Measurements from ENCODE around the gene KLHL6. TPM values are rescaled to one million over a fixed set of nuclear protein-coding genes. Genes with fewer than 3 reads are reported as not detected.
A peak's percentile ranks its signal among the peaks of the same experiment; 100 is the strongest.

KLHL6 gene
- total RNA-seq, 6 donors from 2014 or later: 15.2 to 77.5 (median 25.6) TPM

GRCh38 chr3:183538486-183538885 lies 17.0 kb downstream of the KLHL6 start:
- DNase-seq: no peak
- 86 to 100% methylated on average over 1 of the region's 1 CpG for WGBS, 2 donors
- TF ChIP-seq POLR2AphosphoS5 (IDR thresholded peaks at IDR 0.05) (no peak), EP300 (IDR thresholded peaks at IDR 0.05) (no peak), POLR2A (IDR thresholded peaks at IDR 0.05) (no peak)
- TF ChIP-seq, protein P1, sequence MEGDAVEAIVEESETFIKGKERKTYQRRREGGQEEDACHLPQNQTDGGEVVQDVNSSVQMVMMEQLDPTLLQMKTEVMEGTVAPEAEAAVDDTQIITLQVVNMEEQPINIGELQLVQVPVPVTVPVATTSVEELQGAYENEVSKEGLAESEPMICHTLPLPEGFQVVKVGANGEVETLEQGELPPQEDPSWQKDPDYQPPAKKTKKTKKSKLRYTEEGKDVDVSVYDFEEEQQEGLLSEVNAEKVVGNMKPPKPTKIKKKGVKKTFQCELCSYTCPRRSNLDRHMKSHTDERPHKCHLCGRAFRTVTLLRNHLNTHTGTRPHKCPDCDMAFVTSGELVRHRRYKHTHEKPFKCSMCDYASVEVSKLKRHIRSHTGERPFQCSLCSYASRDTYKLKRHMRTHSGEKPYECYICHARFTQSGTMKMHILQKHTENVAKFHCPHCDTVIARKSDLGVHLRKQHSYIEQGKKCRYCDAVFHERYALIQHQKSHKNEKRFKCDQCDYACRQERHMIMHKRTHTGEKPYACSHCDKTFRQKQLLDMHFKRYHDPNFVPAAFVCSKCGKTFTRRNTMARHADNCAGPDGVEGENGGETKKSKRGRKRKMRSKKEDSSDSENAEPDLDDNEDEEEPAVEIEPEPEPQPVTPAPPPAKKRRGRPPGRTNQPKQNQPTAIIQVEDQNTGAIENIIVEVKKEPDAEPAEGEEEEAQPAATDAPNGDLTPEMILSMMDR (IDR thresholded peaks at IDR 0.05): no peak
- ATAC-seq (ENCODE audit: low FRiP score in 2 of 2): no peak
- H3K36me3 ChIP-seq: no peaks in the 10 kb centered on the region
- no peaks in the 10 kb centered on the region for H3K27me3 ChIP-seq
- H3K9me3 ChIP-seq: no peaks in the 10 kb centered on the region
- peaks cover 6 to 58% (median 34%) of the 10 kb centered on the region in 4 donors for H3K4me1 ChIP-seq
- H3K27ac ChIP-seq: no peak overlapping the region
- no peak overlapping the region for H3K4me3 ChIP-seq

DNA sequence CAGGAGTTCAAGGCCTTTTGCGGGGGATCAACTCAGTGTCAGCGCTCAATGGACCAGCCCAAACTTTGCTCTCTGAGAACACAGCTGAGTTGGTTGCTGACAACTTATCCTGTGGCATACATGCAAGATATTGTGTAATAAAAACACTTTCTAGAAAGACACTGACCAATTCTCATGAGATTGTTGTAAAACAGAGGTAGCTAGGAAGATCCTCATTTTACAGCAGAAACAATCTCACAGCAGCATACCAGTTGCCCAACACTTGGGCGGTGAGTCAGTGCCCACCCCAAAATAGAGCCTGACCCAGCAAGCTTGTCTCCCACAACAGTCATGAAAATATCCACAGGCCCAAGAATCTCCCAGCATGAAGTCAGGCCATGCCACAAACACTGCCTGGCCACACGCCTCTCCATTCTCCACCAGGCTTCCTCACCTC lies 18.2 kb downstream of the KLHL6 start:
- peak in 1 of 2 donors; percentile 75 for ATAC-seq (ENCODE audit: low FRiP score in 2 of 2)
- no peaks in the 10 kb centered on the region for H3K27me3 ChIP-seq
- WGBS, 2 donors: 80% methylated on average over 4 of the region's 4 CpGs
- H3K4me3 ChIP-seq: no peak overlapping the region
- H3K36me3 ChIP-seq: no peaks in the 10 kb centered on the region
- DNase-seq: peak in 1 of 2 donors; percentile 74
- TF ChIP-seq POLR2AphosphoS5 (IDR thresholded peaks at IDR 0.05) (peak; percentile 47 to 56), POLR2A (IDR thresholded peaks at IDR 0.05) (peak in 1 of 4 donors; percentile 55), EP300 (IDR thresholded peaks at IDR 0.05) (peak in 2 of 4 donors; percentile 44 to 76)
- TF ChIP-seq, protein P1 (IDR thresholded peaks at IDR 0.05): no peak
- no peaks in the 10 kb centered on the region for H3K9me3 ChIP-seq
- H3K4me1 ChIP-seq: peaks cover 9 to 65% (median 36%) of the 10 kb centered on the region in 4 donors
- peak overlapping the region in 2 of 4 donors; percentile 72 to 73 for H3K27ac ChIP-seq

DNA sequence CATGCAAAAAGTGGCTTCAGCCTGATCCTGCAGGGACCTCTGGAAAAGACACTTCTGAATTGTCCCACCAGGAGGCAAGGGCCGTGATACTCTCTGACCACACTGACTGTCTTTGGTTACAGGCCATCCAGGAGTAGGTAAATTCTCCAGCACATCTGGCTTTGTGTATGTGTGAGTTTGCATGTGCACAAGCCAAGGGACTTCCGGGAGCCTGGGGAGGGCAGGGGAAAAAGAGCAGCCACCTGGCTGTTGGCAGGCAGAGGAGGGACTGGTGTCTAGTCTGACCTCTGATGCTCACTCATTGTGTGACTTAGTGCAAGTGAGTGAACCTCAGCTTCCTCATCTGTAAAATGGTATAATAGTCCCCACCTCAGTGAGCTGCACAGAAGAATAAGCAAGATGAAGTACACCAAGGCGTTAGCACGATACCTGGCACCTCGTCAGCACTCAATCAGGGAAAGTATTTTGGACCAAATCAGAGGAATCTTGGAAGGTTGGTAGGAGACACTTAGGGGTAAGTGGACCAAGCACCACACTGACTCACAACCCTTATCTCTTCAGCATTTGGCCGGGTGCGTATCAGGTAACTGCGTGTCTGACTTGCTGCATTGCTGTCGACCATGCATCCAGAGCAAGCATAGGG lies 19.1 kb downstream of the KLHL6 start:
- H3K27ac ChIP-seq: peak overlapping the region in 3 of 4 donors; percentile 20 to 73 (median 72)
- DNase-seq (no peak), ATAC-seq (ENCODE audit: low FRiP score in 2 of 2) (no peak)
- H3K4me1 ChIP-seq: peaks cover 2 to 56% (median 28%) of the 10 kb centered on the region in 4 donors
- TF ChIP-seq, protein P1 (IDR thresholded peaks at IDR 0.05): peak in 1 of 6 experiments; percentile 14
- no peak for TF ChIP-seq EP300 (IDR thresholded peaks at IDR 0.05)
- no peak for TF ChIP-seq POLR2AphosphoS5 (IDR thresholded peaks at IDR 0.05)
- no peak for TF ChIP-seq POLR2A (IDR thresholded peaks at IDR 0.05)
- WGBS, 2 donors: 80 to 85% methylated on average over 6 to 9 of the region's 9 CpGs
- H3K27me3 ChIP-seq: no peaks in the 10 kb centered on the region
- H3K4me3 ChIP-seq: no peak overlapping the region
- no peaks in the 10 kb centered on the region for H3K9me3 ChIP-seq
- no peaks in the 10 kb centered on the region for H3K36me3 ChIP-seq

DNA sequence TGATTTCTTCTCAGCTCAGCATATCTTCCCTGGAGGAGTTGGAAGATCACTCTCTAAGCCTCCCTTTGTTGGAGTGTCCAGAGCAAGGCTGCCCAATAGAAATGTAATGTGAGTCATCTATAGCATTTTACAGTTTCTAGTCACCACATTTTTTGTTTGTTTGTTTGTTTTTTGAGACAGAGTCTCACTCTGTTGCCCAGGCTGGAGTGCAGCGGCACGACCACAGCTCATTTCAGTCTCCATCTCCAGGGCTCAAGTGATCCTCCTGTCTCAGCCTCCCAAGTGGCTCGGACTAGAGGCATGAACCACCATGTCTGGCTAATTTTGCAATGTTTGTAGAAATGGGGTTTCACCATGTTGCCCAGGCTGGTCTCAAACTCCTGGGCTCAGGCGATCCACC lies 21.3 kb downstream of the KLHL6 start:
- no peak overlapping the region for H3K27ac ChIP-seq
- peaks cover 2 to 44% (median 23%) of the 10 kb centered on the region in 4 donors for H3K4me1 ChIP-seq
- no peaks in the 10 kb centered on the region for H3K27me3 ChIP-seq
- H3K36me3 ChIP-seq: no peaks in the 10 kb centered on the region
- no peak for TF ChIP-seq POLR2AphosphoS5 (IDR thresholded peaks at IDR 0.05)
- no peak for TF ChIP-seq POLR2A (IDR thresholded peaks at IDR 0.05)
- TF ChIP-seq EP300 (IDR thresholded peaks at IDR 0.05): no peak
- TF ChIP-seq, protein P1 (IDR thresholded peaks at IDR 0.05): no peak
- no peak for ATAC-seq (ENCODE audit: low FRiP score in 2 of 2)
- no peak overlapping the region for H3K4me3 ChIP-seq
- DNase-seq: no peak
- H3K9me3 ChIP-seq: no peaks in the 10 kb centered on the region
- WGBS, 2 donors: 69 to 73% methylated on average over 4 of the region's 4 CpGs

Data from upper lobe of left lung (tissue), 6 donors.